Endothelial cell of umbilical vein (primary cell): ENCODE results near the gene CEP43. TPM values are rescaled to one million over a fixed set of nuclear protein-coding genes. Genes with fewer than 3 reads are reported as not detected.

Experiments
- BruUV-seq: library from RNA; stranded (reverse); fragments of 400-500 nt; replicated peaks from 2 replicates; lab custom pipeline; 2021; lab: Mats Ljungman, UMichigan
- CTCF ChIA-PET: fragments of 300-600, 350-600 bp; sonication (Branson Sonifier 250); formaldehyde crosslinking; loops from one replicate; lab custom pipeline; 2021; ENCODE audit warnings: antibody characterized with exemption, inconsistent platforms; lab: Charles Lee
- POLR2A ChIA-PET: fragments of 300-600, 350-600 bp; sonication (Branson Sonifier 250); formaldehyde crosslinking; loops from one replicate; lab custom pipeline; 2021; ENCODE audit warnings: antibody characterized with exemption, inconsistent platforms; lab: Charles Lee
- DNase-seq: peaks from one replicate; pipeline ENCODE4 v3.0.0-alpha.2; 2011; ENCODE audit warnings: low read depth, low spot score
- FAIRE-seq: peaks from 2 replicates; lab custom pipeline; 2011; peaks lifted over from hg19 to GRCh38; lab: Jason Lieb, UNC
- H2AFZ ChIP-seq: 2 replicates; pipeline ENCODE4 v1.6.0; 2012; ENCODE audit warnings: low read depth, low read length, control low read depth, inconsistent platforms
- H3K27ac ChIP-seq: 2 replicates; pipeline ENCODE4 v1.5.1; 2011; ENCODE audit warnings: low read depth, mild to moderate bottlenecking, control low read depth, low read length, moderate library complexity; ENCODE audit not compliant: insufficient read depth
- H3K27me3 ChIP-seq, 2 experiments: 2 replicates each; pipeline versions ENCODE4 v1.6.0 to v1.6.1; 2011; ENCODE audit warnings: low read length in 2 of 2, mixed read lengths in 1 of 2; ENCODE audit not compliant: control insufficient read depth in 2 of 2, insufficient read depth in 2 of 2
- H3K36me3 ChIP-seq, 2 experiments: 2 replicates in 1 of 2; 3 replicates in 1 of 2; pipeline ENCODE4 v1.5.1; 2011; ENCODE audit warnings: low read length in 2 of 2, mild to moderate bottlenecking in 1 of 2, moderate library complexity in 1 of 2; ENCODE audit not compliant: control insufficient read depth in 2 of 2, insufficient read depth in 2 of 2; ENCODE audit errors: extremely low read depth in 1 of 2
- H3K4me1 ChIP-seq: 3 replicates; pipeline ENCODE4 v1.5.1; 2011; ENCODE audit warnings: mild to moderate bottlenecking, low read length; ENCODE audit not compliant: control insufficient read depth, insufficient read depth; ENCODE audit errors: extremely low read depth
- H3K4me2 ChIP-seq: 2 replicates; pipeline ENCODE4 v1.6.1; 2011; ENCODE audit warnings: low read length, control low read depth, mixed read lengths; ENCODE audit not compliant: insufficient read depth
- H3K4me3 ChIP-seq, 3 experiments: fragments of 200-600 bp in 1 of 3; sonication (generic), shearing (Covaris generic) in 1 of 3; replicated peaks in 1 of 3; 2 replicates each; pipeline ENCODE4 v1.5.1; 2011 to 2016; ENCODE audit warnings: control low read depth in 3 of 3, low read length in 3 of 3, mild to moderate bottlenecking in 2 of 3, inconsistent platforms in 1 of 3, low read depth in 1 of 3, moderate library complexity in 1 of 3; ENCODE audit not compliant: insufficient read depth in 1 of 3
- H3K79me2 ChIP-seq: 2 replicates; pipeline ENCODE4 v1.6.0; 2012; ENCODE audit warnings: low read length, inconsistent platforms; ENCODE audit not compliant: control insufficient read depth, insufficient read depth
- H3K9ac ChIP-seq: replicated peaks from 2 replicates; pipeline ENCODE3; 2011; ENCODE audit warnings: low read length, control low read depth; ENCODE audit not compliant: insufficient read depth; ENCODE audit errors: extremely low read depth
- H3K9me1 ChIP-seq: replicated peaks from 3 replicates; pipeline ENCODE4 v1.6.0; 2011; ENCODE audit warnings: mild to moderate bottlenecking, low read length; ENCODE audit not compliant: control insufficient read depth, insufficient read depth; ENCODE audit errors: extremely low read depth
- H3K9me3 ChIP-seq: replicated peaks from 2 replicates; pipeline ENCODE4 v1.5.1; 2012; ENCODE audit warnings: low read length, inconsistent platforms; ENCODE audit not compliant: control insufficient read depth, insufficient read depth
- H4K20me1 ChIP-seq: replicated peaks from 2 replicates; pipeline ENCODE3; 2011; ENCODE audit warnings: mild to moderate bottlenecking, low read length; ENCODE audit not compliant: control insufficient read depth, insufficient read depth; ENCODE audit errors: extremely low read depth
- CTCF ChIP-seq, 2 donors: IDR thresholded peaks; 1 replicate in 1 of 2; 2 replicates in 1 of 2; pipeline ENCODE4 v1.5.1; 2011; ENCODE audit warnings: low read length in 2 of 2, mild to moderate bottlenecking in 2 of 2, moderate library complexity in 2 of 2, control low read depth in 1 of 2, inconsistent platforms in 1 of 2, low read depth in 1 of 2; ENCODE audit not compliant: insufficient read depth in 1 of 2; ENCODE audit errors: extremely low read depth in 1 of 2
- EZH2 ChIP-seq: IDR thresholded peaks from 2 replicates; pipeline ENCODE4 v1.6.1; 2012; ENCODE audit warnings: borderline replicate concordance, low read depth, mild to moderate bottlenecking, moderate library complexity, low read length, inconsistent platforms; ENCODE audit not compliant: severe bottlenecking
- FOS ChIP-seq: IDR thresholded peaks from 2 replicates; pipeline ENCODE4 v1.6.1; 2011; ENCODE audit warnings: mild to moderate bottlenecking, low read length, moderate library complexity, borderline replicate concordance; ENCODE audit not compliant: insufficient read depth
- GATA2 ChIP-seq: IDR thresholded peaks from 2 replicates; pipeline ENCODE4 v1.7.0; 2011; ENCODE audit warnings: low read depth, mild to moderate bottlenecking, moderate library complexity, mixed read lengths, low read length; ENCODE audit not compliant: insufficient read length, insufficient read depth
- JUN ChIP-seq: IDR thresholded peaks from 2 replicates; pipeline ENCODE4 v1.6.1; 2011; ENCODE audit warnings: borderline replicate concordance, low read depth; ENCODE audit not compliant: insufficient read length, insufficient read depth
- MAX ChIP-seq: IDR thresholded peaks from 2 replicates; pipeline ENCODE4 v1.6.1; 2011; ENCODE audit not compliant: insufficient read depth, insufficient read length
- MYC ChIP-seq: IDR thresholded peaks from one replicate; pipeline ENCODE4 v1.6.1; 2011; ENCODE audit warnings: mild to moderate bottlenecking, low read depth, low read length
- POLR2A ChIP-seq: IDR thresholded peaks from 2 replicates; pipeline ENCODE4 v1.6.1; 2012; ENCODE audit warnings: low read depth, mild to moderate bottlenecking, control low read depth, low read length
- POLR2AphosphoS5 ChIP-seq: IDR thresholded peaks from 2 replicates; pipeline ENCODE4 v1.6.1; 2012; ENCODE audit warnings: low read depth, mild to moderate bottlenecking, control low read depth, low read length, moderate library complexity; ENCODE audit not compliant: insufficient read depth
- dilution Hi-C: fragments of 300-500 bp; cut with MboI; formaldehyde crosslinking; loops from one replicate; pipeline ENCODE4 v1.15.0; 2019; ENCODE audit warnings: low sequenced_read_pairs; ENCODE audit not compliant: extremely low pct_ligation_motif_present
- intact Hi-C: fragments of 100-400 bp; cut with micrococcal nuclease; formaldehyde crosslinking; loops from one replicate; pipeline ENCODE4 v1.10.0; 2022
- polyA plus RNA-seq, 4 experiments: library from polyadenylated mRNA; depleted of rRNA in 3 of 4; stranded (reverse) in 3 of 4; unstranded in 1 of 4; fragments of >200 nt; gene quantifications; 2 replicates each; pipeline versions ENCODE4 v1.2.1 to v1.2.3, GENCODE V29; 2011 to 2012; ENCODE audit warnings: missing spikeins in 1 of 4
- total RNA-seq: library from RNA; stranded (reverse); gene quantifications from 2 replicates; pipeline ENCODE4 v1.2.3, GENCODE V29; 2021

Gene CEP43
- total and polyA plus RNA-seq, 2 donors (not counting 3 experiments of a cell fraction or from before 2014, with no cell fraction given) = 6.5 to 22.5 TPM

GRCh38 chr6:167013946-167014345, 14.7 kb downstream of the CEP43 start:
- Histone ChIP-seq H3K4me3 (no peak overlapping the region), H3K27me3 (no peaks in the 10 kb centered on the region), H3K9me3 (no peaks in the 10 kb centered on the region), H3K4me1 (no peaks in the 10 kb centered on the region), H3K4me2 (no peak overlapping the region), H3K27ac (no peak overlapping the region), H3K9ac (no peak overlapping the region), H4K20me1 (no peaks in the 10 kb centered on the region), H3K9me1 (no peaks in the 10 kb centered on the region), H3K36me3 (peaks cover 6 to 7% of the 10 kb centered on the region in 2 experiments), H2AFZ (no peak overlapping the region), H3K79me2 (no peaks in the 10 kb centered on the region)
- FAIRE-seq = no peak
- no peak for TF ChIP-seq FOS
- no peak for TF ChIP-seq MYC
- TF ChIP-seq POLR2AphosphoS5 = no peak
- TF ChIP-seq POLR2A = no peak
- no peak for TF ChIP-seq CTCF (IDR thresholded peaks at IDR 0.05; ENCODE audit: extremely low read depth in 1 of 2, insufficient read depth in 1 of 2, low read depth in 1 of 2, low read length in 2 of 2)
- TF ChIP-seq EZH2 = no peak
- no peak for TF ChIP-seq GATA2
- TF ChIP-seq MAX = no peak
- TF ChIP-seq JUN = no peak
- no TSS peak for BruUV-seq
- ChIA-PET POLR2A (no interaction called here), CTCF (interaction anchor here (3.2 kb wide), 1 partner anchor 14 kb away, joined by 13 read pairs; the partner anchor contains the start of gene CEP43)
- dilution Hi-C loops = no loop called here
- no peak for DNase-seq
- intact Hi-C loops = no loop called here
